HEK293 (cell line): ENCODE results near the gene FOXO6.
A peak's percentile ranks its signal among the peaks of the same experiment; 100 is the strongest.

Experiments used
- CTCF ChIA-PET: fragments of 350-600 bp; formaldehyde crosslinking; extraction: SDS; loops from one replicate; lab custom pipeline; 2021; ENCODE audit warnings: antibody characterized with exemption; lab: Yijun Ruan, JAX
- POLR2A ChIA-PET: fragments of 300-600 bp; formaldehyde crosslinking; extraction: SDS; loops from one replicate; lab custom pipeline; 2020; ENCODE audit warnings: antibody characterized with exemption, inconsistent platforms; lab: Yijun Ruan, JAX
- H3K27ac ChIP-seq: fragments of 200-500 bp; sonication (Bioruptor generic); 2 replicates; pipeline ENCODE4 v1.5.1; 2014; ENCODE audit warnings: low read depth, low read length, control low read depth, inconsistent platforms; ENCODE audit errors: extremely low read depth
- H3K36me3 ChIP-seq, 2 experiments: fragments of 200-500 bp in 1 of 2; sonication (Bioruptor generic) in 1 of 2; 1 replicate in 1 of 2; 2 replicates in 1 of 2; pipeline ENCODE4 v1.5.1; 2014 to 2017; ENCODE audit warnings: inconsistent platforms in 2 of 2, low read length in 2 of 2; ENCODE audit not compliant: control insufficient read depth in 2 of 2, insufficient read depth in 1 of 2
- H3K4me1 ChIP-seq: fragments of 200-500 bp; sonication (Bioruptor generic); 2 replicates; pipeline ENCODE4 v1.5.1; 2014; ENCODE audit warnings: mild to moderate bottlenecking, low read length, inconsistent platforms; ENCODE audit not compliant: control insufficient read depth, insufficient read depth
- H3K4me3 ChIP-seq: 2 replicates; pipeline ENCODE4 v1.5.1; 2011; ENCODE audit warnings: low read depth, mild to moderate bottlenecking, control low read depth, low read length, moderate library complexity
- H3K9me3 ChIP-seq: fragments of 200-500 bp; sonication (Bioruptor generic); 2 replicates; pipeline ENCODE4 v1.5.1; 2014; ENCODE audit warnings: low read depth, low read length, inconsistent platforms; ENCODE audit not compliant: control insufficient read depth, insufficient read depth
- BCL11A ChIP-seq: fragments of 450-650 bp; formaldehyde crosslinking; IDR thresholded peaks from 2 replicates; pipeline ENCODE4 v1.5.1; 2016; ENCODE audit warnings: low read depth, missing biosample characterization, missing genetic modification characterization
- BCL6B ChIP-seq: fragments of 450-650 bp; formaldehyde crosslinking; IDR thresholded peaks from 2 replicates; pipeline ENCODE4 v1.5.1; 2017; ENCODE audit warnings: missing biosample characterization, missing genetic modification characterization
- EGR2 ChIP-seq: fragments of 450-650 bp; formaldehyde crosslinking; IDR thresholded peaks from 2 replicates; pipeline ENCODE4 v1.5.1; 2016; ENCODE audit warnings: low read depth, missing biosample characterization, missing genetic modification characterization
- GFI1B ChIP-seq: fragments of 450-650 bp; formaldehyde crosslinking; IDR thresholded peaks from 2 replicates; pipeline ENCODE4 v1.5.1; 2016; ENCODE audit warnings: missing biosample characterization, missing genetic modification characterization
- GLIS2 ChIP-seq: fragments of 450-650 bp; formaldehyde crosslinking; IDR thresholded peaks from 2 replicates; pipeline ENCODE4 v1.5.1; 2016; ENCODE audit warnings: missing biosample characterization, missing genetic modification characterization
- HOXD13 ChIP-seq: sonication (generic); formaldehyde crosslinking; IDR thresholded peaks from 2 replicates; pipeline ENCODE4 v1.8.0; 2022; ENCODE audit warnings: missing genetic modification reagents, borderline replicate concordance
- INSM2 ChIP-seq: fragments of 450-650 bp; formaldehyde crosslinking; IDR thresholded peaks from 2 replicates; pipeline ENCODE4 v1.5.1; 2016; ENCODE audit warnings: missing biosample characterization, missing genetic modification characterization
- KLF1 ChIP-seq: fragments of 450-650 bp; formaldehyde crosslinking; IDR thresholded peaks from 2 replicates; pipeline ENCODE4 v1.5.1; 2016; ENCODE audit warnings: missing biosample characterization, missing genetic modification characterization
- OSR2 ChIP-seq: fragments of 450-650 bp; formaldehyde crosslinking; IDR thresholded peaks from 2 replicates; pipeline ENCODE4 v1.5.1; 2016; ENCODE audit warnings: missing biosample characterization, missing genetic modification characterization
- PRDM4 ChIP-seq: fragments of 450-650 bp; formaldehyde crosslinking; IDR thresholded peaks from 2 replicates; pipeline ENCODE4 v1.5.1; 2017; ENCODE audit warnings: missing biosample characterization, missing genetic modification characterization
- PRDM6 ChIP-seq: fragments of 450-650 bp; formaldehyde crosslinking; IDR thresholded peaks from 2 replicates; pipeline ENCODE4 v1.5.1; 2017; ENCODE audit warnings: missing biosample characterization, missing genetic modification characterization
- SCRT2 ChIP-seq: fragments of 450-650 bp; formaldehyde crosslinking; IDR thresholded peaks from 2 replicates; pipeline ENCODE4 v1.5.1; 2016; ENCODE audit warnings: missing biosample characterization, missing genetic modification characterization
- SP2 ChIP-seq: fragments of 450-650 bp; formaldehyde crosslinking; IDR thresholded peaks from 2 replicates; pipeline ENCODE4 v1.5.1; 2016; ENCODE audit warnings: missing biosample characterization, missing genetic modification characterization
- SP3 ChIP-seq: fragments of 450-650 bp; formaldehyde crosslinking; IDR thresholded peaks from 2 replicates; pipeline ENCODE4 v1.5.1; 2016; ENCODE audit warnings: missing biosample characterization, missing genetic modification characterization
- ZBTB1 ChIP-seq: fragments of 450-650 bp; formaldehyde crosslinking; IDR thresholded peaks from 2 replicates; pipeline ENCODE4 v1.5.1; 2016; ENCODE audit warnings: missing biosample characterization, missing genetic modification characterization
- ZBTB6 ChIP-seq: fragments of 450-650 bp; formaldehyde crosslinking; IDR thresholded peaks from 2 replicates; pipeline ENCODE4 v1.5.1; 2017; ENCODE audit warnings: missing biosample characterization, missing genetic modification characterization
- ZFP37 ChIP-seq: fragments of 450-650 bp; formaldehyde crosslinking; IDR thresholded peaks from 2 replicates; pipeline ENCODE4 v1.5.1; 2016; ENCODE audit warnings: missing biosample characterization, missing genetic modification characterization
- ZNF214 ChIP-seq: fragments of 450-650 bp; formaldehyde crosslinking; IDR thresholded peaks from 2 replicates; pipeline ENCODE4 v1.5.1; 2017; ENCODE audit warnings: missing biosample characterization, mild to moderate bottlenecking, missing genetic modification characterization, borderline replicate concordance
- ZNF398 ChIP-seq: fragments of 450-650 bp; formaldehyde crosslinking; IDR thresholded peaks from 2 replicates; pipeline ENCODE4 v1.5.1; 2017; ENCODE audit warnings: missing biosample characterization, missing genetic modification characterization
- ZNF423 ChIP-seq: fragments of 450-650 bp; formaldehyde crosslinking; IDR thresholded peaks from 2 replicates; pipeline ENCODE4 v1.5.1; 2016; ENCODE audit warnings: missing biosample characterization, missing genetic modification characterization
- ZNF560 ChIP-seq: fragments of 450-650 bp; formaldehyde crosslinking; IDR thresholded peaks from 2 replicates; pipeline ENCODE4 v1.5.1; 2017; ENCODE audit warnings: missing biosample characterization, missing genetic modification characterization, borderline replicate concordance
- ZNF580 ChIP-seq: fragments of 450-650 bp; formaldehyde crosslinking; IDR thresholded peaks from 2 replicates; pipeline ENCODE4 v1.5.1; 2016; ENCODE audit warnings: missing biosample characterization, missing genetic modification characterization
- ZNF692 ChIP-seq: fragments of 450-650 bp; formaldehyde crosslinking; IDR thresholded peaks from 2 replicates; pipeline ENCODE4 v1.5.1; 2016; ENCODE audit warnings: missing biosample characterization, missing genetic modification characterization
- ZNF707 ChIP-seq: fragments of 450-650 bp; formaldehyde crosslinking; IDR thresholded peaks from 2 replicates; pipeline ENCODE4 v1.5.1; 2016; ENCODE audit warnings: missing biosample characterization, missing genetic modification characterization
- ZSCAN30 ChIP-seq: fragments of 450-650 bp; IDR thresholded peaks from 2 replicates; pipeline ENCODE4 v1.5.1; 2018; ENCODE audit warnings: missing biosample characterization, mild to moderate bottlenecking, missing genetic modification characterization, moderate library complexity

The FOXO6 gene

GRCh38 chr1:41360786-41361494 is at the start of gene FOXO6:
Gene FOXO6 (plus strand): TSS chr1:41361434.
- H3K27ac ChIP-seq, result peak within 1 kb of the TSS; percentile 69; the same call in 1 of the 2 replicates
- CTCF ChIA-PET, result interaction anchor here (0.7 to 5.7 kb wide), 17 partner anchors 10 to 84 kb away, joined by 3 to 27 read pairs (median 4); no protein-coding TSS in a partner anchor
- H3K4me3 ChIP-seq, result peak within 1 kb of the TSS; percentile 49
- no peaks in the 10 kb centered on the region for H3K9me3 ChIP-seq
- peaks cover 7% of the 10 kb centered on the region for H3K4me1 ChIP-seq
- no peaks in the 10 kb centered on the region for H3K36me3 ChIP-seq
- POLR2A ChIA-PET, result interaction anchor here (0.9 to 2.6 kb wide), 8 partner anchors 10 to 830 kb away, joined by 3 to 17 read pairs (median 6); partner anchors contain the start of gene ZNF684
- no peak for TF ChIP-seq ZNF214 (tag by site-specific recombination)
- TF ChIP-seq SP2 (tag by site-specific recombination), result peak; percentile 82
- TF ChIP-seq INSM2 (tag by site-specific recombination), result no peak
- no peak for TF ChIP-seq ZFP37 (tag by site-specific recombination)
- peak; percentile 56 for TF ChIP-seq EGR2 (tag by site-specific recombination)
- TF ChIP-seq ZNF398 (tag by site-specific recombination), result no peak
- TF ChIP-seq ZNF707 (tag by site-specific recombination), result no peak
- TF ChIP-seq SP3 (tag by site-specific recombination), result peak; percentile 92
- TF ChIP-seq SCRT2 (tag by site-specific recombination), result peak; percentile 21; the same call in 1 of the 2 replicates
- TF ChIP-seq ZNF423 (tag by site-specific recombination), result no peak
- TF ChIP-seq PRDM6 (tag by site-specific recombination), result no peak
- peak; percentile 26; the same call in 1 of the 2 replicates for TF ChIP-seq KLF1 (tag by site-specific recombination)
- TF ChIP-seq ZSCAN30 (tag by site-specific recombination), result 0 out of 2 replicates have a peak, but pooled peaks have one; percentile 17
- peak; percentile 42; the same call in 1 of the 2 replicates for TF ChIP-seq GLIS2 (tag by site-specific recombination)
- TF ChIP-seq OSR2, result no peak
- TF ChIP-seq ZBTB6 (tag by site-specific recombination), result peak; percentile 64; the same call in 1 of the 2 replicates
- no peak for TF ChIP-seq ZBTB1 (tag by site-specific recombination)
- no peak for TF ChIP-seq ZNF560 (tag by site-specific recombination)
- TF ChIP-seq BCL11A (tag by site-specific recombination), result no peak
- TF ChIP-seq BCL6B, result no peak
- no peak; the same call in 1 of the 2 replicates for TF ChIP-seq ZNF692
- TF ChIP-seq HOXD13 (CRISPR knock-in tag), result no peak
- TF ChIP-seq PRDM4 (tag by site-specific recombination), result no peak
- TF ChIP-seq ZNF580, result no peak
- no peak for TF ChIP-seq GFI1B (tag by site-specific recombination)
